ENCODE measurements around the gene ROBO4.

ROBO4 gene

DNA sequence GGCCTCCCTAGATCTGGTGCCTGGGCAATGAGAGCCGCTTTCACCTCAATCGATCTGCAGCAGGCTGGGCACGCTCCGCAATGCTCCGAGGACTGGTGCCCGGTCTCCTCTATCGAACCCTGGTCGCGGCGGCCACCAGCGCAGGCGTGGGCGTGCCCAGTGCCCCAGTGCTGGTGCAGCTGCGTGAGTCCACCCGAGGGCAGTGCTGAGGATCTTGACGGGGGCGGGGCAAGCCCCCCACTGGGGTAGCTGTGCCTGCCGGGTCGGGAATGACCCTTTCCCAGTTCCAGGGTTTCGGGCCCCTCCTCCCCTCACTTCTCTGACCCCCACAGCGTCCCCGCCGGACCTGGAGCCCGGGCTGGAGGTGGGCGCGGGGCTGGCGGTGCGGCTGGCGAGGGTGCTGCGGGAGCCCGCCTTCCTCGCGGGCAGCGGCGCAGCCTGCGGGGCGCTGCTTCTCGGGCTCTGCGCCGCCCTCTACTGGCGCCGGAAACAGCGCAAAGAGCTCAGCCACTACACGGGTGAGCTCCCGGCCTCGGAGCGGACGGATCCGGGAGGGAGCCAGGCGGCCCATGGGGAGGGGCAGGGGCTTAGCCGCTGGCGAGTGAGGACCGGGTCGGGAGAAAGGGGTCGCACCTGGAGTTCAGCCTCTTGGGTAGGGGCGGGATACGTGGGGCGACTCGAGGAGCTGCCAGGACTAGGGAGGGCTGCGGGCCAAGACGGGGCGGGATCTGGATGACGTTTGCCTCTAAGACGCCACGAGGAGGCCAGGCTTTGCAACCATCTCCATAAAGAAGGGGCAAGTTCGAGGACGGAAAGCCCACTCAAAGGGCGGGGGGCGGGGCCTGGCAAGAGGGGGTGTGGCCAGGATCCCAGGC, 21.5 kb downstream of the ROBO4 start:
- H3K27ac ChIP-seq (ENCODE audit: low read depth, low read length), result peak overlapping the region; percentile 91
- peaks cover 8 to 28% (median 19%) of the 10 kb centered on the region in 5 donors for H3K27me3 ChIP-seq (ENCODE audit: control insufficient read depth in 5 of 5, insufficient read depth in 4 of 5, low read length in 5 of 5)
- H3K4me3 ChIP-seq (ENCODE audit: low read depth in 1 of 5, low read length in 5 of 5), result peak overlapping the region; percentile 59 to 77 (median 74)
- H3K9me3 ChIP-seq (ENCODE audit: control insufficient read depth in 5 of 5, low read length in 5 of 5), result no peaks in the 10 kb centered on the region
- H3K36me3 ChIP-seq (ENCODE audit: control insufficient read depth in 5 of 5, insufficient read depth in 5 of 5, low read length in 5 of 5), result no peaks in the 10 kb centered on the region
- H3K4me1 ChIP-seq (ENCODE audit: control insufficient read depth in 5 of 5, insufficient read depth in 5 of 5, low read length in 5 of 5), result peaks cover 2 to 51% (median 32%) of the 10 kb centered on the region in 5 donors
- peak overlapping the region in 4 of 5 donors; percentile 76 to 91 (median 84) for H3K9ac ChIP-seq (ENCODE audit: low read length in 5 of 5)

GRCh38 chr11:124875401-124875800, 22.3 kb downstream of the ROBO4 start:
- H3K9me3 ChIP-seq (ENCODE audit: control insufficient read depth in 5 of 5, low read length in 5 of 5), result no peaks in the 10 kb centered on the region
- H3K36me3 ChIP-seq (ENCODE audit: control insufficient read depth in 5 of 5, insufficient read depth in 5 of 5, low read length in 5 of 5), result no peaks in the 10 kb centered on the region
- peaks cover 13 to 35% (median 24%) of the 10 kb centered on the region in 5 donors for H3K27me3 ChIP-seq (ENCODE audit: control insufficient read depth in 5 of 5, insufficient read depth in 4 of 5, low read length in 5 of 5)
- H3K4me1 ChIP-seq (ENCODE audit: control insufficient read depth in 5 of 5, insufficient read depth in 5 of 5, low read length in 5 of 5), result peaks cover 2 to 47% (median 32%) of the 10 kb centered on the region in 5 donors
- H3K27ac ChIP-seq (ENCODE audit: low read depth, low read length), result no peak overlapping the region
- H3K9ac ChIP-seq (ENCODE audit: low read length in 5 of 5), result peak overlapping the region in 2 of 5 donors; percentile 76 to 79
- H3K4me3 ChIP-seq (ENCODE audit: low read depth in 1 of 5, low read length in 5 of 5), result peak overlapping the region; percentile 54 to 77 (median 74)

DNA sequence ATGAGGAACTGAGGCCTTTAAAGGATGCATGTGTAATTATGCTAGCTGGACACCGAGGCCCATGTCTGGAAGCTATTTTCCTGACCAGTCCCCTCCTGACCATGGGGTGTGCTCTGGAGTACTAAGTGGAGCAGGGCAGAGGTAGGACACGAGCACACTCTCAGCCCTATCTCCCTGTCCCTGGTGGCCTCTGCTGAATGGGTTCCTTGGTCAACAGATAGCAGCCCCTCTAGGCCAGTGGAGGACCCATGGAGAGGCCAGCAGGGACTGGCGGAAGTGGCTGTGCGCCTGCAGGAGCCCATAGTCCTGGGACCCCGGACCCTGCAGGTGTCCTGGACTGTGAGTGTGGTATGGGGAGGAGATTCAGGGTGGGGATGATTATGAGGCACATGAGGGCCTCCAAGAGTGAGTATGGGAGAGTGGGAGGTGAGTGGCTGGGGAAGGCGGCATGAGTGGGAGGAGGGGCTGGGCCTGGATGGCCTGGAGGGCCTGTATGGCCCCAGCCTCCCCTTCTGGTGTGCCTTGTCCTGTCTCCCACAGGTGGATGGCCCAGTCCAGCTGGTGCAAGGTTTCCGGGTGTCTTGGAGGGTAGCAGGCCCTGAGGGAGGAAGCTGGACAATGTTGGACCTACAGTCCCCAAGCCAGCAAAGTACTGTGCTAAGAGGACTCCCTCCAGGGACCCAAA, 23.0 kb downstream of the ROBO4 start:
- Histone ChIP-seq H3K9ac (ENCODE audit: low read length in 5 of 5) (no peak overlapping the region), H3K4me1 (ENCODE audit: control insufficient read depth in 5 of 5, insufficient read depth in 5 of 5, low read length in 5 of 5) (peaks cover 2 to 40% (median 25%) of the 10 kb centered on the region in 5 donors), H3K9me3 (ENCODE audit: control insufficient read depth in 5 of 5, low read length in 5 of 5) (no peaks in the 10 kb centered on the region), H3K36me3 (ENCODE audit: control insufficient read depth in 5 of 5, insufficient read depth in 5 of 5, low read length in 5 of 5) (no peaks in the 10 kb centered on the region), H3K4me3 (ENCODE audit: low read depth in 1 of 5, low read length in 5 of 5) (no peak overlapping the region), H3K27me3 (ENCODE audit: control insufficient read depth in 5 of 5, insufficient read depth in 4 of 5, low read length in 5 of 5) (peaks cover 20 to 42% (median 31%) of the 10 kb centered on the region in 5 donors), H3K27ac (ENCODE audit: low read depth, low read length) (no peak overlapping the region)

DNA sequence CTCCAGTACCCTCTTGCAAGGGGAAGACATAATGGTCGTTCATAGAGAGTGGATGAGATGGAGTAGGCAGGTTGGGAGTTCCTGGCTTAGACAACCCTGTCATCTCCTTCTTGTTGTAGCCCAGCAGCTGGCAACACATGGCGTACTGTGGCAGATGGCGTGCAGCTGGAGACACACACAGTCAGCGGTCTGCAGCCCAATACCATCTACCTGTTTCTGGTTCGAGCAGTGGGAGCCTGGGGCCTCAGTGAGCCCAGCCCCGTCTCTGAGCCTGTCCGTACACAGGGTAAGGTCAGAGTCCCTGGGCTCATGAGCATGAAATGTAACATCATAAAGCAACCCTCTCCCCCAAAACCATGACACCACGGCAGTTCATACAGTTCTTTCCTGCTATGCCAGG, 23.7 kb downstream of the ROBO4 start:
- Histone ChIP-seq H3K27me3 (ENCODE audit: control insufficient read depth in 5 of 5, insufficient read depth in 4 of 5, low read length in 5 of 5) (peaks cover 26 to 48% (median 39%) of the 10 kb centered on the region in 5 donors), H3K36me3 (ENCODE audit: control insufficient read depth in 5 of 5, insufficient read depth in 5 of 5, low read length in 5 of 5) (no peaks in the 10 kb centered on the region), H3K27ac (ENCODE audit: low read depth, low read length) (no peak overlapping the region), H3K9me3 (ENCODE audit: control insufficient read depth in 5 of 5, low read length in 5 of 5) (no peaks in the 10 kb centered on the region), H3K4me3 (ENCODE audit: low read depth in 1 of 5, low read length in 5 of 5) (no peak overlapping the region), H3K9ac (ENCODE audit: low read length in 5 of 5) (no peak overlapping the region), H3K4me1 (ENCODE audit: control insufficient read depth in 5 of 5, insufficient read depth in 5 of 5, low read length in 5 of 5) (peaks cover 2 to 38% (median 27%) of the 10 kb centered on the region in 5 donors)

- H3K4me1 ChIP-seq (ENCODE audit: control insufficient read depth in 5 of 5, insufficient read depth in 5 of 5, low read length in 5 of 5), result peaks cover 2 to 32% (median 30%) of the 10 kb centered on the region in 5 donors
- H3K27ac ChIP-seq (ENCODE audit: low read depth, low read length), result no peak overlapping the region
- peaks cover 38 to 60% (median 51%) of the 10 kb centered on the region in 5 donors for H3K27me3 ChIP-seq (ENCODE audit: control insufficient read depth in 5 of 5, insufficient read depth in 4 of 5, low read length in 5 of 5)
- no peak overlapping the region for H3K9ac ChIP-seq (ENCODE audit: low read length in 5 of 5)
- no peak overlapping the region for H3K4me3 ChIP-seq (ENCODE audit: low read depth in 1 of 5, low read length in 5 of 5)
- no peaks in the 10 kb centered on the region for H3K9me3 ChIP-seq (ENCODE audit: control insufficient read depth in 5 of 5, low read length in 5 of 5)
- H3K36me3 ChIP-seq (ENCODE audit: control insufficient read depth in 5 of 5, insufficient read depth in 5 of 5, low read length in 5 of 5), result no peaks in the 10 kb centered on the region
These were observed 24.9 kb downstream of the ROBO4 start for GRCh38 chr11:124872741-124873140.

GRCh38 chr11:124872280-124872679, 25.4 kb downstream of the ROBO4 start:
- Histone ChIP-seq H3K9ac (ENCODE audit: low read length in 5 of 5) (no peak overlapping the region), H3K36me3 (ENCODE audit: control insufficient read depth in 5 of 5, insufficient read depth in 5 of 5, low read length in 5 of 5) (no peaks in the 10 kb centered on the region), H3K9me3 (ENCODE audit: control insufficient read depth in 5 of 5, low read length in 5 of 5) (no peaks in the 10 kb centered on the region), H3K27ac (ENCODE audit: low read depth, low read length) (no peak overlapping the region), H3K27me3 (ENCODE audit: control insufficient read depth in 5 of 5, insufficient read depth in 4 of 5, low read length in 5 of 5) (peaks cover 39 to 63% (median 53%) of the 10 kb centered on the region in 5 donors), H3K4me3 (ENCODE audit: low read depth in 1 of 5, low read length in 5 of 5) (no peak overlapping the region), H3K4me1 (ENCODE audit: control insufficient read depth in 5 of 5, insufficient read depth in 5 of 5, low read length in 5 of 5) (peaks cover 2 to 31% (median 26%) of the 10 kb centered on the region in 5 donors)

- no peaks in the 10 kb centered on the region for H3K36me3 ChIP-seq (ENCODE audit: control insufficient read depth in 5 of 5, insufficient read depth in 5 of 5, low read length in 5 of 5)
- no peak overlapping the region for H3K27ac ChIP-seq (ENCODE audit: low read depth, low read length)
- peaks cover 0 to 29% (median 26%) of the 10 kb centered on the region in 5 donors for H3K4me1 ChIP-seq (ENCODE audit: control insufficient read depth in 5 of 5, insufficient read depth in 5 of 5, low read length in 5 of 5)
- H3K9ac ChIP-seq (ENCODE audit: low read length in 5 of 5), result no peak overlapping the region
- H3K27me3 ChIP-seq (ENCODE audit: control insufficient read depth in 5 of 5, insufficient read depth in 4 of 5, low read length in 5 of 5), result peaks cover 54 to 80% (median 70%) of the 10 kb centered on the region in 5 donors
- H3K9me3 ChIP-seq (ENCODE audit: control insufficient read depth in 5 of 5, low read length in 5 of 5), result no peaks in the 10 kb centered on the region
- H3K4me3 ChIP-seq (ENCODE audit: low read depth in 1 of 5, low read length in 5 of 5), result no peak overlapping the region
These were observed 27.2 kb downstream of the ROBO4 start for GRCh38 chr11:124870430-124870829.

DNA sequence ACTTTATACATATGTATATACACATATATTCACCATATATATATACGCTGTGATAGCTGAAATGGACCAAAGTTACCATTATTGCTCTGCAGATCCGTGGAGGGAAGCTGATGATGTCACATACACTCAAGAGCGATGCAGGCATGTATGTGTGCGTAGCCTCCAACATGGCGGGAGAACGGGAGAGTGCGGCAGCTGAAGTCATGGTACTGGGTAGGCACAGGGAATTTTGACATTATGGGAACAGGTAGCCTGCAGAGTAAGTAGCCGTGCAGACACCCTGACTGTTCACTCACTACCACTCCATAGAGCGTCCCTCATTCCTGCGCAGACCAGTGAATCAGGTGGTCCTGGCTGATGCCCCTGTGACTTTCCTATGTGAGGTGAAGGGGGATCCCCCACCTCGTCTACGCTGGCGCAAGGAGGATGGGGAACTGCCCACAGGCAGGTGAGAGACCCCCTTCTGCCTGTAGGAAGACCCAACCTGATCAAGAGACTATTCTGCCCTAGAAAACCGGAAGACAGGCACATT, 27.7 kb downstream of the ROBO4 start:
- Histone ChIP-seq H3K36me3 (ENCODE audit: control insufficient read depth in 5 of 5, insufficient read depth in 5 of 5, low read length in 5 of 5) (no peaks in the 10 kb centered on the region), H3K4me1 (ENCODE audit: control insufficient read depth in 5 of 5, insufficient read depth in 5 of 5, low read length in 5 of 5) (peaks cover 0 to 33% (median 30%) of the 10 kb centered on the region in 5 donors), H3K9me3 (ENCODE audit: control insufficient read depth in 5 of 5, low read length in 5 of 5) (no peaks in the 10 kb centered on the region), H3K9ac (ENCODE audit: low read length in 5 of 5) (no peak overlapping the region), H3K4me3 (ENCODE audit: low read depth in 1 of 5, low read length in 5 of 5) (no peak overlapping the region), H3K27me3 (ENCODE audit: control insufficient read depth in 5 of 5, insufficient read depth in 4 of 5, low read length in 5 of 5) (peaks cover 59 to 85% (median 75%) of the 10 kb centered on the region in 5 donors), H3K27ac (ENCODE audit: low read depth, low read length) (no peak overlapping the region)

GRCh38 chr11:124869331-124869730, 28.3 kb downstream of the ROBO4 start:
- Histone ChIP-seq H3K9ac (ENCODE audit: low read length in 5 of 5) (no peak overlapping the region), H3K9me3 (ENCODE audit: control insufficient read depth in 5 of 5, low read length in 5 of 5) (no peaks in the 10 kb centered on the region), H3K4me3 (ENCODE audit: low read depth in 1 of 5, low read length in 5 of 5) (no peak overlapping the region), H3K27me3 (ENCODE audit: control insufficient read depth in 5 of 5, insufficient read depth in 4 of 5, low read length in 5 of 5) (peaks cover 60 to 91% (median 80%) of the 10 kb centered on the region in 5 donors), H3K36me3 (ENCODE audit: control insufficient read depth in 5 of 5, insufficient read depth in 5 of 5, low read length in 5 of 5) (no peaks in the 10 kb centered on the region), H3K4me1 (ENCODE audit: control insufficient read depth in 5 of 5, insufficient read depth in 5 of 5, low read length in 5 of 5) (peaks cover 0 to 38% (median 33%) of the 10 kb centered on the region in 5 donors), H3K27ac (ENCODE audit: low read depth, low read length) (no peak overlapping the region)

Measured in subcutaneous abdominal adipose tissue (tissue), 5 donors.